Heart left ventricle (tissue), 13 donors: ENCODE measurements around the gene GPC2.

Source experiments
- CTCF ChIP-seq, 12 donors: fragments of 200-600 bp; sonication (generic) in 4 of 12; IDR thresholded peaks; one replicate each; pipeline versions ENCODE4 v1.5.0 to v1.8.0; 2018 to 2022; ENCODE audit warnings: antibody characterized with exemption in 12 of 12, mild to moderate bottlenecking in 5 of 12
- POLR2A ChIP-seq, 2 donors: fragments of 450-650 bp; IDR thresholded peaks; one replicate each; pipeline ENCODE4 v1.6.1; 2017; ENCODE audit warnings: antibody characterized with exemption in 2 of 2, mild to moderate bottlenecking in 2 of 2, moderate library complexity in 2 of 2
- donor health status: ischemic (EF 13 %, LVEDD 7.1; RV severe dilation, severe dysfunction).
- donor health status: DM: no; HTN: yes; CAD: no.
- donor health status: DM: no; HTN: no; CAD: no.
- donor health status: ischemic (EF 25% LVEDD 6.9; RV normal size, moderate dysfunction).
- donor health status: ischemic (EF 25% LVEDD 5.7; RV mildly dilated, moderate dysfunction).
- donor health status: ischemic (EF 35%, LVEDD 5.7; RV mildly dilated, moderate dysfunction).
- donor health status: nonischemic (EF 11% LVEDD 7.7; RV severe dilation, severe dysfunction).
- donor health status: DM: yes; HTN: yes; CAD: no.
- donor health status: PGD.
- donor health status: ischemic (EF 29% LVEDD 5.4; RV normal size, mild dysfunction).
- donor health status: nonischemic (EF 23%, LVEDD 6.1; RV moderate dilation, normal function).

- no peak for TF ChIP-seq CTCF (IDR thresholded peaks at IDR 0.05)
- TF ChIP-seq POLR2A (IDR thresholded peaks at IDR 0.05), result no peak
These were observed 8.5 kb upstream of the GPC2 start for GRCh38 chr7:100185726-100186125.
